Caco-2 (cell line): ENCODE measurements around the gene BMERB1. TPM values are rescaled to one million over a fixed set of nuclear protein-coding genes. Genes with fewer than 3 reads are reported as not detected.

ENCODE experiments used
- BruUV-seq: library from RNA; stranded (reverse); fragments of 400-500 nt; replicated peaks from 2 replicates; lab custom pipeline; 2021; lab: Mats Ljungman, UMichigan
- CTCF ChIA-PET: fragments of 300-600 bp; sonication (Branson Sonifier 250); formaldehyde crosslinking; loops from one replicate; lab custom pipeline; 2022; ENCODE audit warnings: antibody characterized with exemption; lab: Charles Lee
- POLR2A ChIA-PET: fragments of 300-600 bp; sonication (Branson Sonifier 250); formaldehyde crosslinking; loops from one replicate; lab custom pipeline; 2022; ENCODE audit warnings: antibody characterized with exemption; lab: Charles Lee
- DNase-seq, 2 experiments: peaks; one replicate each; pipeline versions ENCODE4 v3.0.0 to v3.0.0-alpha.2; 2020 to 2022
- H3K27me3 ChIP-seq: replicated peaks from 2 replicates; pipeline ENCODE4 v1.6.0; 2011; ENCODE audit warnings: low read length; ENCODE audit not compliant: control insufficient read depth, insufficient read depth
- H3K36me3 ChIP-seq: 2 replicates; pipeline ENCODE4 v1.5.1; 2011; ENCODE audit warnings: low read length; ENCODE audit not compliant: control insufficient read depth, insufficient read depth
- H3K4me1 ChIP-seq: fragments of 250-450 bp; sonication (Bioruptor Pico); 2 replicates; pipeline ENCODE4 v1.5.1; 2020; ENCODE audit warnings: mild to moderate bottlenecking
- H3K4me3 ChIP-seq: 2 replicates; pipeline ENCODE4 v1.5.1; 2011; ENCODE audit warnings: low read depth, mild to moderate bottlenecking, control low read depth, low read length
- H3K9me3 ChIP-seq: fragments of 250-450 bp; sonication (Bioruptor Pico); 2 replicates; pipeline ENCODE4 v1.5.1; 2020; ENCODE audit warnings: mild to moderate bottlenecking, moderate library complexity
- H3K27ac Mint-ChIP-seq: one replicate; pipeline ENCODE4 v1.8.0; 2022; ENCODE audit warnings: mixed read lengths; ENCODE audit not compliant: unreplicated experiment
- H3K27me3 Mint-ChIP-seq: one replicate; pipeline ENCODE4 v1.8.0; 2022; ENCODE audit warnings: mixed read lengths; ENCODE audit not compliant: insufficient read depth, unreplicated experiment
- H3K36me3 Mint-ChIP-seq: one replicate; pipeline ENCODE4 v1.8.0; 2022; ENCODE audit warnings: mild to moderate bottlenecking, mixed read lengths; ENCODE audit not compliant: insufficient read depth, unreplicated experiment
- H3K4me1 Mint-ChIP-seq: one replicate; pipeline ENCODE4 v1.8.0; 2022; ENCODE audit warnings: low read depth, mixed read lengths; ENCODE audit not compliant: unreplicated experiment
- H3K4me3 Mint-ChIP-seq: one replicate; pipeline ENCODE4 v1.8.0; 2022; ENCODE audit warnings: mild to moderate bottlenecking, moderate library complexity, mixed read lengths; ENCODE audit not compliant: unreplicated experiment
- H3K9me3 Mint-ChIP-seq: one replicate; pipeline ENCODE4 v1.8.0; 2022; ENCODE audit warnings: mixed read lengths; ENCODE audit not compliant: unreplicated experiment
- intact Hi-C: fragments of 100-400 bp; cut with micrococcal nuclease; formaldehyde crosslinking; loops from one replicate; pipeline ENCODE4 v1.10.0; 2022; ENCODE audit not compliant: unreplicated experiment
- total RNA-seq: library from RNA; stranded (reverse); gene quantifications from 2 replicates; pipeline ENCODE4 v1.2.3, GENCODE V29; 2022
- TF ChIP-seq, protein P1 (sequence below), 2 experiments: fragments of 200-600 bp in 1 of 2; IDR thresholded peaks; 1 replicate in 1 of 2; 2 replicates in 1 of 2; pipeline versions ENCODE4 v1.5.1 to v1.8.0; 2011 to 2022; ENCODE audit warnings: antibody characterized with exemption in 1 of 2, control low read depth in 1 of 2, inconsistent platforms in 1 of 2, low read depth in 1 of 2, low read length in 1 of 2, mild to moderate bottlenecking in 1 of 2, moderate library complexity in 1 of 2; ENCODE audit not compliant: insufficient read depth in 1 of 2, severe bottlenecking in 1 of 2, unreplicated experiment in 1 of 2

BMERB1 gene
- total RNA-seq, 1 experiment from 2014 or later, result not detected

DNA sequence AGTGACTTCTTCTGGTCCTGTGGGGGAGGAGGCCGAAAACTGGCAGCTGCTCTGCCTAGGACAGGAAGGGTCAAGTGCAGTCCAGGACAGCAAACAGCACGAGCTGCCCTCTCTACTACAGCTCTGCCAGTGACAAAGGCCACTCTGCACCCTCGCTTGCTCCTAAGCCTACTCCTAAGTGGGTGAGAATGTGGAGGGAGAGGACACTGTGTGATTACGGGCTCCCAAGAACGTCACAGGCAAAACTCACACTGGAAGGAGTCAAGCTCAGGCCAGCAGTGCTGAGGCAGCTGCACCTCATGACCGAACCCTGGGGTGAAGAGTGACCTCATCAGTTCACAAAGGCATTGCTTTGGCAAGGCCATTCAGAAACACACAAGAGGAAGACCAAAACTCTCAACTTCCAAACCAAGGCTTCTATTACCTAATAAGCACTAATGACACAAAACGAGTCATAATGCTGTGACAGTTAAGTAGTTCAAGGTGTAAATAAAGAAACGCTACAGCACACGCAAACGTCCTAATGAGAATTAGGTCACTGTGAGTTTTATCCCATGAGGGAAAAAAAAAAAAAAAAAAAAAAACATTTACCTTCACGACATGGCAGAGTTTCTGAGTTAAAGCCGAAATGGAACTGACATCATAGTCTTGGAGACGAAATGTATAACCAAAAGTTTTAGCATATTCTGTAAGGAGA lies 173.5 kb downstream of the BMERB1 start:
- no peaks in the 10 kb centered on the region for H3K27me3 ChIP-seq
- no peaks in the 10 kb centered on the region for H3K9me3 ChIP-seq
- peaks cover 3% of the 10 kb centered on the region; the same call in 1 of the 2 replicates for H3K4me1 ChIP-seq
- H3K36me3 ChIP-seq, result peaks cover 1% of the 10 kb centered on the region; the same call in 1 of the 2 replicates
- intact Hi-C loops, result no loop called here
- H3K4me3 Mint-ChIP-seq, result no peak overlapping the region
- ChIA-PET CTCF (no interaction called here), POLR2A (interaction anchor here (1.3 kb wide), 1 partner anchor 35 kb away, joined by 4 read pairs; the partner anchor contains the start of gene MARF1)
- H3K36me3 Mint-ChIP-seq, result peaks cover 20% of the 10 kb centered on the region
- no peak overlapping the region for H3K4me3 ChIP-seq
- no TSS peak for BruUV-seq
- H3K9me3 Mint-ChIP-seq, result no peaks in the 10 kb centered on the region
- H3K27ac Mint-ChIP-seq, result no peak overlapping the region
- TF ChIP-seq, protein P1, sequence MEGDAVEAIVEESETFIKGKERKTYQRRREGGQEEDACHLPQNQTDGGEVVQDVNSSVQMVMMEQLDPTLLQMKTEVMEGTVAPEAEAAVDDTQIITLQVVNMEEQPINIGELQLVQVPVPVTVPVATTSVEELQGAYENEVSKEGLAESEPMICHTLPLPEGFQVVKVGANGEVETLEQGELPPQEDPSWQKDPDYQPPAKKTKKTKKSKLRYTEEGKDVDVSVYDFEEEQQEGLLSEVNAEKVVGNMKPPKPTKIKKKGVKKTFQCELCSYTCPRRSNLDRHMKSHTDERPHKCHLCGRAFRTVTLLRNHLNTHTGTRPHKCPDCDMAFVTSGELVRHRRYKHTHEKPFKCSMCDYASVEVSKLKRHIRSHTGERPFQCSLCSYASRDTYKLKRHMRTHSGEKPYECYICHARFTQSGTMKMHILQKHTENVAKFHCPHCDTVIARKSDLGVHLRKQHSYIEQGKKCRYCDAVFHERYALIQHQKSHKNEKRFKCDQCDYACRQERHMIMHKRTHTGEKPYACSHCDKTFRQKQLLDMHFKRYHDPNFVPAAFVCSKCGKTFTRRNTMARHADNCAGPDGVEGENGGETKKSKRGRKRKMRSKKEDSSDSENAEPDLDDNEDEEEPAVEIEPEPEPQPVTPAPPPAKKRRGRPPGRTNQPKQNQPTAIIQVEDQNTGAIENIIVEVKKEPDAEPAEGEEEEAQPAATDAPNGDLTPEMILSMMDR (IDR thresholded peaks at IDR 0.05; ENCODE audit: insufficient read depth in 1 of 2, low read depth in 1 of 2, low read length in 1 of 2, severe bottlenecking in 1 of 2, unreplicated experiment in 1 of 2), result no peak
- H3K4me1 Mint-ChIP-seq, result no peaks in the 10 kb centered on the region
- no peak for DNase-seq
- no peaks in the 10 kb centered on the region for H3K27me3 Mint-ChIP-seq

DNA sequence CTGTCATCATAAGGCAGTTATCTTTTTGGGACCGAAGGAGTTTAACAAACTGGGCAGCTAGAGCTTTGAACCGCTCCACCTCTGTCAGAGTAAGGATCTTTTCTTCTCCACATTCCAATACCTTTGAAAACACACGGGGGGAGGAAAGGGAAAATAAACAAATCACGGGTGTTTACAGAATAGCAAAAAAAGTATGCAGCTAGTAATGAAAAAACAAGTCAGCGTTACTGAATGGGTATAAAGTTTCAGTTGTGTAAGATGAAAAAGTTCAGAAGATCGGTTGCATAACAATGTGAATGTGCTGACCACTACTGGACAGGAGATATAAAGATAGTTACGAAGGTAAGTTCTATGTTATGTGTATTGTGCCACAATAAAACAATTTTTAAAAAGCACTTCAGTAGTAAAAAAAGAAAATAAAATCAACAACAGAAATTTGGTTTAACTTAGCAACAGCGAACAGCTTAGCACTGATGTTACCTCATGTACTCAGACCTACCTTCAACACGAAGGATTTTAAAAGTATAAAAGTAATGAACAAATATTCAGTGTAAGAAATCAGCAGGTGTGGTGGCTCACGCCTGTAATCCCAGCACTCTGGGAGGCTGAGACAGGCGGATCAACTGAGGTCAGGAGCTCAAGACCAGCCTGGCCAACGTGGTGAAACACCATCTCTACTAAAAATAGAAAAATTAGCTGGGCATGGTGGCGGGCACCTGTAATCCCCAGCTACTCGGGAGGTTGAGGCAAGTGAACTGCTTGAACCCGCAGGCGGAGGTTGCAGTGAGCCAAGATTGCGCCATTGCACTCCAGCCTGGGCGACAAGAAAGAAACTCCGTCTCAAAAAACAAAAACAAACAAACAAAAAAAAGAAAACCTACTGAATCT lies 174.3 kb downstream of the BMERB1 start:
- peaks cover 1% of the 10 kb centered on the region; the same call in 1 of the 2 replicates for H3K36me3 ChIP-seq
- H3K9me3 Mint-ChIP-seq, result no peaks in the 10 kb centered on the region
- H3K4me3 Mint-ChIP-seq, result no peak overlapping the region
- intact Hi-C loops, result no loop called here
- H3K27me3 ChIP-seq, result no peaks in the 10 kb centered on the region
- H3K27me3 Mint-ChIP-seq, result no peaks in the 10 kb centered on the region
- DNase-seq, result no peak
- no peak overlapping the region for H3K27ac Mint-ChIP-seq
- H3K4me1 ChIP-seq, result peaks cover 8% of the 10 kb centered on the region; the same call in 1 of the 2 replicates
- no peak overlapping the region for H3K4me3 ChIP-seq
- H3K9me3 ChIP-seq, result no peaks in the 10 kb centered on the region
- ChIA-PET CTCF (no interaction called here), POLR2A (interaction anchor here (1.3 kb wide), 1 partner anchor 34 kb away, joined by 4 read pairs; the partner anchor contains the start of gene MARF1)
- no TSS peak for BruUV-seq
- TF ChIP-seq, protein P1 (IDR thresholded peaks at IDR 0.05; ENCODE audit: insufficient read depth in 1 of 2, low read depth in 1 of 2, low read length in 1 of 2, severe bottlenecking in 1 of 2, unreplicated experiment in 1 of 2), result no peak
- H3K36me3 Mint-ChIP-seq, result peaks cover 22% of the 10 kb centered on the region
- H3K4me1 Mint-ChIP-seq, result peaks cover 3% of the 10 kb centered on the region

DNA sequence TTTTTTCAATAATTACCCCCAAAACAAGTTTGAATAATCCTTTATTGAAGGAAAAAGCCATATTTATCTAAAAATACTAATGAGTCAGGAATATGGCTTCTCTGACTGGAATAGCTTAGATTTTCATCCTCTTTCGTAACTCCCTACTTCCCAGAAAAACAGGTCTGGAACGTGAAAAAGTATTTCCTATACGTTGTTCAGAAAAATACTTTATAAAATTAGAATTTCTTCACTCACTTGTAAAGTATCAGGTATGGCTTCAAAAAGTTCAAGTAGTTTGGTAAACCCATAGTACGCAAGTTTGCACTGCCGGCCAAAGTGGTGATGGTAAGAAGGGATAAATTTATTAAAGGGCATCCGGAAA lies 174.9 kb downstream of the BMERB1 start:
- Mint-ChIP-seq H3K27ac (no peak overlapping the region), H3K9me3 (no peaks in the 10 kb centered on the region), H3K4me3 (no peak overlapping the region), H3K4me1 (peaks cover 7% of the 10 kb centered on the region), H3K36me3 (peaks cover 17% of the 10 kb centered on the region), H3K27me3 (no peaks in the 10 kb centered on the region)
- Histone ChIP-seq H3K4me1 (peaks cover 12% of the 10 kb centered on the region; the same call in 1 of the 2 replicates), H3K9me3 (no peaks in the 10 kb centered on the region), H3K36me3 (peaks cover 1% of the 10 kb centered on the region; the same call in 1 of the 2 replicates), H3K27me3 (no peaks in the 10 kb centered on the region), H3K4me3 (no peak overlapping the region)
- ChIA-PET POLR2A (interaction anchor here (1.3 kb wide), 1 partner anchor 34 kb away, joined by 4 read pairs; the partner anchor contains the start of gene MARF1), CTCF (no interaction called here)
- no TSS peak for BruUV-seq
- intact Hi-C loops, result no loop called here
- TF ChIP-seq, protein P1 (IDR thresholded peaks at IDR 0.05; ENCODE audit: insufficient read depth in 1 of 2, low read depth in 1 of 2, low read length in 1 of 2, severe bottlenecking in 1 of 2, unreplicated experiment in 1 of 2), result no peak
- no peak for DNase-seq
